ENCODE measurements around the gene DNAJC28.

DNA sequence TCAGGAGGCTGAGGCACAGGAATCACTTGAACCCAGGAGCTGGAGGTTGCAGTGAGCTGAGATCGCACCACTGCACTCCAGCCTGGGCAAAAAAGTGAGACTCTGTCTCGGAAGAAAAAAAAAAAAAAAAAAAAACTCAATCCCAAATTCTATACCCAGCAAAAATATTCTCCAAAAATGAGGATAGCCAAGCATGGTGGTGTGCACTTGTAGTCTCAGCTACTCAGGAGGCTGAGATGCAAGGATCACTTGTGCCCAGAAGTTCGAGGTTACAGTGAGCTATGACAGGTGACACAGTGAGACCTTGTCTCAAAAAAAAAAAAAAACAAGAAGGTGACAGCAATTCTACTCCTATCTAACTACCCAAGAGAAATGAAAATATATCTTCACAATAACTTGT lies 18.2 kb downstream of the DNAJC28 start:
- TF ChIP-seq SPI1 (IDR thresholded peaks at IDR 0.05; ENCODE audit: borderline replicate concordance, low read depth) (no peak), POLR2AphosphoS5 (IDR thresholded peaks at IDR 0.05; ENCODE audit: low read depth) (no peak), GABPA (IDR thresholded peaks at IDR 0.05; ENCODE audit: low read depth) (no peak)
- TF ChIP-seq, protein P1, sequence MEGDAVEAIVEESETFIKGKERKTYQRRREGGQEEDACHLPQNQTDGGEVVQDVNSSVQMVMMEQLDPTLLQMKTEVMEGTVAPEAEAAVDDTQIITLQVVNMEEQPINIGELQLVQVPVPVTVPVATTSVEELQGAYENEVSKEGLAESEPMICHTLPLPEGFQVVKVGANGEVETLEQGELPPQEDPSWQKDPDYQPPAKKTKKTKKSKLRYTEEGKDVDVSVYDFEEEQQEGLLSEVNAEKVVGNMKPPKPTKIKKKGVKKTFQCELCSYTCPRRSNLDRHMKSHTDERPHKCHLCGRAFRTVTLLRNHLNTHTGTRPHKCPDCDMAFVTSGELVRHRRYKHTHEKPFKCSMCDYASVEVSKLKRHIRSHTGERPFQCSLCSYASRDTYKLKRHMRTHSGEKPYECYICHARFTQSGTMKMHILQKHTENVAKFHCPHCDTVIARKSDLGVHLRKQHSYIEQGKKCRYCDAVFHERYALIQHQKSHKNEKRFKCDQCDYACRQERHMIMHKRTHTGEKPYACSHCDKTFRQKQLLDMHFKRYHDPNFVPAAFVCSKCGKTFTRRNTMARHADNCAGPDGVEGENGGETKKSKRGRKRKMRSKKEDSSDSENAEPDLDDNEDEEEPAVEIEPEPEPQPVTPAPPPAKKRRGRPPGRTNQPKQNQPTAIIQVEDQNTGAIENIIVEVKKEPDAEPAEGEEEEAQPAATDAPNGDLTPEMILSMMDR (IDR thresholded peaks at IDR 0.05; ENCODE audit: insufficient read depth, low read length), result no peak
- TF ChIP-seq, protein P2, sequence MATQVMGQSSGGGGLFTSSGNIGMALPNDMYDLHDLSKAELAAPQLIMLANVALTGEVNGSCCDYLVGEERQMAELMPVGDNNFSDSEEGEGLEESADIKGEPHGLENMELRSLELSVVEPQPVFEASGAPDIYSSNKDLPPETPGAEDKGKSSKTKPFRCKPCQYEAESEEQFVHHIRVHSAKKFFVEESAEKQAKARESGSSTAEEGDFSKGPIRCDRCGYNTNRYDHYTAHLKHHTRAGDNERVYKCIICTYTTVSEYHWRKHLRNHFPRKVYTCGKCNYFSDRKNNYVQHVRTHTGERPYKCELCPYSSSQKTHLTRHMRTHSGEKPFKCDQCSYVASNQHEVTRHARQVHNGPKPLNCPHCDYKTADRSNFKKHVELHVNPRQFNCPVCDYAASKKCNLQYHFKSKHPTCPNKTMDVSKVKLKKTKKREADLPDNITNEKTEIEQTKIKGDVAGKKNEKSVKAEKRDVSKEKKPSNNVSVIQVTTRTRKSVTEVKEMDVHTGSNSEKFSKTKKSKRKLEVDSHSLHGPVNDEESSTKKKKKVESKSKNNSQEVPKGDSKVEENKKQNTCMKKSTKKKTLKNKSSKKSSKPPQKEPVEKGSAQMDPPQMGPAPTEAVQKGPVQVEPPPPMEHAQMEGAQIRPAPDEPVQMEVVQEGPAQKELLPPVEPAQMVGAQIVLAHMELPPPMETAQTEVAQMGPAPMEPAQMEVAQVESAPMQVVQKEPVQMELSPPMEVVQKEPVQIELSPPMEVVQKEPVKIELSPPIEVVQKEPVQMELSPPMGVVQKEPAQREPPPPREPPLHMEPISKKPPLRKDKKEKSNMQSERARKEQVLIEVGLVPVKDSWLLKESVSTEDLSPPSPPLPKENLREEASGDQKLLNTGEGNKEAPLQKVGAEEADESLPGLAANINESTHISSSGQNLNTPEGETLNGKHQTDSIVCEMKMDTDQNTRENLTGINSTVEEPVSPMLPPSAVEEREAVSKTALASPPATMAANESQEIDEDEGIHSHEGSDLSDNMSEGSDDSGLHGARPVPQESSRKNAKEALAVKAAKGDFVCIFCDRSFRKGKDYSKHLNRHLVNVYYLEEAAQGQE (IDR thresholded peaks at IDR 0.05; ENCODE audit: insufficient replicate concordance, low read depth), result no peak
